ENCODE results near the gene SLC25A12. TPM values are rescaled to one million over a fixed set of nuclear protein-coding genes. Genes with fewer than 3 reads are reported as not detected.

SLC25A12 gene
- polyA plus RNA-seq, 1 donor from 2014 or later: 122 TPM

DNA sequence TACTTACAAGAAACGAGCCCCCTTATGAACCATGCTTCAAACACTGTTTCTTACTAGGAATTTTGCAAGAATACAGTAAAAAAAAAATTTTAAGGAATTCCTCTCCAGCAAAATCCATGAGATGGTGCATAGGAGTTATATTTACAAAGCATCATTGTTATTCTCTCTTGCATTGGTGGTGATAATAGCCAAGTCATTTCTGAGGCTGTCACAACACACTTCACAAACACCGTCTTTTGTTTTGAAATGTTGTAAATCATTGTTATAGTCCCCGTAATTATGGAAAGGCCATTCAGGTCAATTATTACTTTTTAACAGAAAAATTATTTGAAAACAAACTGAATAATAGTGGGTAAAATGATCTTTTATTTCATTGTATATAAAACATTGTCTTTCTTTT, 146.7 kb downstream of the SLC25A12 start:
- Histone ChIP-seq H3K27me3 (ENCODE audit: insufficient read depth, low read depth, low read length) (no peaks in the 10 kb centered on the region), H3K9me2 (ENCODE audit: insufficient read depth, low read length) (no peaks in the 10 kb centered on the region), H3K9ac (ENCODE audit: low read length) (no peak overlapping the region), H3K4me2 (ENCODE audit: low read length) (no peak overlapping the region), H3K4me3 (ENCODE audit: low read length) (no peak overlapping the region), H3K9me3 (ENCODE audit: low read length) (no peaks in the 10 kb centered on the region), H2AFZ (ENCODE audit: low read depth, low read length) (no peak overlapping the region), H3K36me3 (ENCODE audit: insufficient read depth, low read length) (peaks cover 18% of the 10 kb centered on the region), H3K27ac (ENCODE audit: low read length) (no peak overlapping the region), H3K79me2 (replicated peaks; ENCODE audit: insufficient read depth, low read length) (peaks cover 8% of the 10 kb centered on the region), H4K20me1 (ENCODE audit: insufficient read depth) (no peaks in the 10 kb centered on the region), H3F3A (ENCODE audit: insufficient read depth, low read length, poor library complexity, severe bottlenecking) (no peaks in the 10 kb centered on the region)
- TF ChIP-seq SMC3 (conservative IDR thresholded peaks at IDR 0.05; ENCODE audit: poor library complexity): no peak
- TF ChIP-seq CTCF (IDR thresholded peaks at IDR 0.05; ENCODE audit: poor library complexity, severe bottlenecking): no peak
- no peak for TF ChIP-seq TAF1 (IDR thresholded peaks at IDR 0.05; ENCODE audit: low read depth)
- no peak for TF ChIP-seq RAD21 (conservative IDR thresholded peaks at IDR 0.05)
- TF ChIP-seq MXI1 (conservative IDR thresholded peaks at IDR 0.05; ENCODE audit: poor library complexity, severe bottlenecking): no peak
- TF ChIP-seq, protein P1, sequence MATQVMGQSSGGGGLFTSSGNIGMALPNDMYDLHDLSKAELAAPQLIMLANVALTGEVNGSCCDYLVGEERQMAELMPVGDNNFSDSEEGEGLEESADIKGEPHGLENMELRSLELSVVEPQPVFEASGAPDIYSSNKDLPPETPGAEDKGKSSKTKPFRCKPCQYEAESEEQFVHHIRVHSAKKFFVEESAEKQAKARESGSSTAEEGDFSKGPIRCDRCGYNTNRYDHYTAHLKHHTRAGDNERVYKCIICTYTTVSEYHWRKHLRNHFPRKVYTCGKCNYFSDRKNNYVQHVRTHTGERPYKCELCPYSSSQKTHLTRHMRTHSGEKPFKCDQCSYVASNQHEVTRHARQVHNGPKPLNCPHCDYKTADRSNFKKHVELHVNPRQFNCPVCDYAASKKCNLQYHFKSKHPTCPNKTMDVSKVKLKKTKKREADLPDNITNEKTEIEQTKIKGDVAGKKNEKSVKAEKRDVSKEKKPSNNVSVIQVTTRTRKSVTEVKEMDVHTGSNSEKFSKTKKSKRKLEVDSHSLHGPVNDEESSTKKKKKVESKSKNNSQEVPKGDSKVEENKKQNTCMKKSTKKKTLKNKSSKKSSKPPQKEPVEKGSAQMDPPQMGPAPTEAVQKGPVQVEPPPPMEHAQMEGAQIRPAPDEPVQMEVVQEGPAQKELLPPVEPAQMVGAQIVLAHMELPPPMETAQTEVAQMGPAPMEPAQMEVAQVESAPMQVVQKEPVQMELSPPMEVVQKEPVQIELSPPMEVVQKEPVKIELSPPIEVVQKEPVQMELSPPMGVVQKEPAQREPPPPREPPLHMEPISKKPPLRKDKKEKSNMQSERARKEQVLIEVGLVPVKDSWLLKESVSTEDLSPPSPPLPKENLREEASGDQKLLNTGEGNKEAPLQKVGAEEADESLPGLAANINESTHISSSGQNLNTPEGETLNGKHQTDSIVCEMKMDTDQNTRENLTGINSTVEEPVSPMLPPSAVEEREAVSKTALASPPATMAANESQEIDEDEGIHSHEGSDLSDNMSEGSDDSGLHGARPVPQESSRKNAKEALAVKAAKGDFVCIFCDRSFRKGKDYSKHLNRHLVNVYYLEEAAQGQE (IDR thresholded peaks at IDR 0.05; ENCODE audit: borderline replicate concordance): no peak
- no peak for TF ChIP-seq POLR2AphosphoS5 (IDR thresholded peaks at IDR 0.05)
- TF ChIP-seq EZH2 (IDR thresholded peaks at IDR 0.05; ENCODE audit: borderline replicate concordance, insufficient read depth, low read length, poor library complexity, severe bottlenecking): no peak
- no peak for TF ChIP-seq EP300 (conservative IDR thresholded peaks at IDR 0.05; ENCODE audit: poor library complexity, severe bottlenecking)

- Histone ChIP-seq H3K9ac (ENCODE audit: low read length) (no peak overlapping the region), H3K27ac (ENCODE audit: low read length) (no peak overlapping the region), H3K27me3 (ENCODE audit: insufficient read depth, low read depth, low read length) (no peaks in the 10 kb centered on the region), H3K79me2 (replicated peaks; ENCODE audit: insufficient read depth, low read length) (peaks cover 8% of the 10 kb centered on the region), H3K9me2 (ENCODE audit: insufficient read depth, low read length) (no peaks in the 10 kb centered on the region), H3K36me3 (ENCODE audit: insufficient read depth, low read length) (peaks cover 18% of the 10 kb centered on the region), H4K20me1 (ENCODE audit: insufficient read depth) (no peaks in the 10 kb centered on the region), H3K4me3 (ENCODE audit: low read length) (no peak overlapping the region), H3K4me2 (ENCODE audit: low read length) (no peak overlapping the region), H2AFZ (ENCODE audit: low read depth, low read length) (no peak overlapping the region), H3F3A (ENCODE audit: insufficient read depth, low read length, poor library complexity, severe bottlenecking) (no peaks in the 10 kb centered on the region), H3K9me3 (ENCODE audit: low read length) (no peaks in the 10 kb centered on the region)
- no peak for TF ChIP-seq POLR2AphosphoS5 (IDR thresholded peaks at IDR 0.05)
- TF ChIP-seq TAF1 (IDR thresholded peaks at IDR 0.05; ENCODE audit: low read depth): no peak
Observed at GRCh38 chr2:171745806-171746205, 148.2 kb downstream of the SLC25A12 start.

- Histone ChIP-seq H3K9me3 (ENCODE audit: low read length) (no peaks in the 10 kb centered on the region), H3K4me3 (ENCODE audit: low read length) (no peak overlapping the region), H3K36me3 (ENCODE audit: insufficient read depth, low read length) (peaks cover 18% of the 10 kb centered on the region), H3K4me2 (ENCODE audit: low read length) (no peak overlapping the region), H3K27me3 (ENCODE audit: insufficient read depth, low read depth, low read length) (no peaks in the 10 kb centered on the region), H3K79me2 (replicated peaks; ENCODE audit: insufficient read depth, low read length) (peaks cover 8% of the 10 kb centered on the region), H3K9ac (ENCODE audit: low read length) (no peak overlapping the region), H4K20me1 (ENCODE audit: insufficient read depth) (no peaks in the 10 kb centered on the region), H3K27ac (ENCODE audit: low read length) (no peak overlapping the region), H2AFZ (ENCODE audit: low read depth, low read length) (no peak overlapping the region), H3F3A (ENCODE audit: insufficient read depth, low read length, poor library complexity, severe bottlenecking) (no peaks in the 10 kb centered on the region), H3K9me2 (ENCODE audit: insufficient read depth, low read length) (no peaks in the 10 kb centered on the region)
- TF ChIP-seq MXI1 (conservative IDR thresholded peaks at IDR 0.05; ENCODE audit: poor library complexity, severe bottlenecking): no peak
- TF ChIP-seq EZH2 (IDR thresholded peaks at IDR 0.05; ENCODE audit: borderline replicate concordance, insufficient read depth, low read length, poor library complexity, severe bottlenecking): no peak
- no peak for TF ChIP-seq SMC3 (conservative IDR thresholded peaks at IDR 0.05; ENCODE audit: poor library complexity)
- TF ChIP-seq, protein P1 (IDR thresholded peaks at IDR 0.05; ENCODE audit: borderline replicate concordance): no peak
- no peak for TF ChIP-seq RAD21 (conservative IDR thresholded peaks at IDR 0.05)
- TF ChIP-seq EP300 (conservative IDR thresholded peaks at IDR 0.05; ENCODE audit: poor library complexity, severe bottlenecking): no peak
- TF ChIP-seq TAF1 (IDR thresholded peaks at IDR 0.05; ENCODE audit: low read depth): no peak
- TF ChIP-seq CTCF (IDR thresholded peaks at IDR 0.05; ENCODE audit: poor library complexity, severe bottlenecking): no peak
- TF ChIP-seq POLR2AphosphoS5 (IDR thresholded peaks at IDR 0.05): no peak
Observed at GRCh38 chr2:171745141-171745540, 148.9 kb downstream of the SLC25A12 start.

Measured in neural cell (in vitro differentiated cells).